ENCODE results near the gene FYN. TPM values are rescaled to one million over a fixed set of nuclear protein-coding genes. Genes with fewer than 3 reads are reported as not detected.

The FYN gene
- total and polyA plus RNA-seq, 2 of the 8 experiments (the other 6 are each of a cell fraction or from before 2014, with no cell fraction given) = 46.8 to 97.2 TPM

DNA sequence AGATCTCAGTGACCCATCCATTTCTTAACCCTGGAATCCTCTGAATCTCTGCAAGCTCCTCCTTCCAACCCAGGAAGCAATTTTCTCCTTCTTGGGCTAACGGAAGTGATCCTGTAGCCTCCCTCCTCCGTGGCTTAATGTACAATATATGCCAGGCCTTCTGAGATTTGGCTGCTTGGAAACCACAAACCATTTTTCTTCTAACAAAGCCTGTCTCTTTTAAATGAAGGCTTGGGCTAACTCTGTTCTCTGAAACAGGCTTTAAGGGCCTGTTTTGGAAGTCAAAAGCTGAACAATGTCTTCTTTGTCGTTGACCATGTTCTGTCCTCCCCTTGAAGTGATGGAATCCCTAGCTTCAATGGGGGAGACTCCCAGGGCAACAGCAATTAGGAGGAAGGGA, 14.9 kb downstream of the FYN start:
- WGBS, 2 experiments (ENCODE audit: extremely low coverage in 1 of 2, insufficient coverage in 1 of 2, insufficient read length in 1 of 2, insufficient replicate concordance in 2 of 2, low coverage in 1 of 2, low lambda C conversion rate in 2 of 2, missing lambda C conversion rate in 1 of 2) = 89% methylated on average over 3 of the region's 3 CpGs; no CpG with 5 or more reads in 1 of the 2 experiments
- FAIRE-seq (no peak), DNase-seq (ENCODE audit: low read depth in 1 of 2, low spot score in 2 of 2) (no peak)
- H4K20me1 ChIP-seq (replicated peaks in 1 of 2; ENCODE audit: control insufficient read depth in 1 of 2, insufficient read depth in 2 of 2, low read length in 2 of 2) = no peaks in the 10 kb centered on the region
- ChIA-PET POLR2A (ENCODE audit: partially characterized antibody) (interaction anchor here (0.7 kb wide), 1 partner anchor 8 kb away, joined by 3 read pairs; no protein-coding TSS in a partner anchor), CTCF (ENCODE audit: partially characterized antibody) (interaction anchor here (0.7 to 6.2 kb wide), 4 partner anchors 10 to 122 kb away, joined by 3 to 29 read pairs (median 6); no protein-coding TSS in a partner anchor)
- no peak overlapping the region for H3K4me3 ChIP-seq (ENCODE audit: extremely low read depth in 1 of 4, insufficient read depth in 2 of 4, low read depth in 3 of 4, low read length in 4 of 4)
- no peak overlapping the region for H4K8ac ChIP-seq (ENCODE audit: extremely low read depth, insufficient read depth, low read length)
- H3K23ac ChIP-seq (ENCODE audit: insufficient read length) = no peak overlapping the region
- no peak overlapping the region for H2BK5ac ChIP-seq (ENCODE audit: low read depth, low read length)
- H2BK20ac ChIP-seq (ENCODE audit: low read length) = no peak overlapping the region
- no peak overlapping the region for H2BK15ac ChIP-seq (ENCODE audit: low read length)
- peaks cover 6 to 39% (median 23%) of the 10 kb centered on the region in 4 experiments; a peak in 6 of 7 replicates for H3K4me1 ChIP-seq (replicated peaks in 1 of 4; ENCODE audit: control insufficient read depth in 3 of 4, insufficient read depth in 4 of 4, low read length in 3 of 4)
- H4K5ac ChIP-seq (ENCODE audit: insufficient read length, low read depth, low read length) = no peak overlapping the region
- H3K14ac ChIP-seq (ENCODE audit: insufficient read length) = no peak overlapping the region
- TF ChIP-seq, protein P1, sequence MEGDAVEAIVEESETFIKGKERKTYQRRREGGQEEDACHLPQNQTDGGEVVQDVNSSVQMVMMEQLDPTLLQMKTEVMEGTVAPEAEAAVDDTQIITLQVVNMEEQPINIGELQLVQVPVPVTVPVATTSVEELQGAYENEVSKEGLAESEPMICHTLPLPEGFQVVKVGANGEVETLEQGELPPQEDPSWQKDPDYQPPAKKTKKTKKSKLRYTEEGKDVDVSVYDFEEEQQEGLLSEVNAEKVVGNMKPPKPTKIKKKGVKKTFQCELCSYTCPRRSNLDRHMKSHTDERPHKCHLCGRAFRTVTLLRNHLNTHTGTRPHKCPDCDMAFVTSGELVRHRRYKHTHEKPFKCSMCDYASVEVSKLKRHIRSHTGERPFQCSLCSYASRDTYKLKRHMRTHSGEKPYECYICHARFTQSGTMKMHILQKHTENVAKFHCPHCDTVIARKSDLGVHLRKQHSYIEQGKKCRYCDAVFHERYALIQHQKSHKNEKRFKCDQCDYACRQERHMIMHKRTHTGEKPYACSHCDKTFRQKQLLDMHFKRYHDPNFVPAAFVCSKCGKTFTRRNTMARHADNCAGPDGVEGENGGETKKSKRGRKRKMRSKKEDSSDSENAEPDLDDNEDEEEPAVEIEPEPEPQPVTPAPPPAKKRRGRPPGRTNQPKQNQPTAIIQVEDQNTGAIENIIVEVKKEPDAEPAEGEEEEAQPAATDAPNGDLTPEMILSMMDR (IDR thresholded peaks at IDR 0.05; ENCODE audit: control extremely low read depth in 1 of 3, insufficient read depth in 1 of 3, low read depth in 1 of 3, low read length in 3 of 3) = no peak
- TF ChIP-seq HDAC6 (IDR thresholded peaks at IDR 0.05; ENCODE audit: low read depth, low read length) (no peak), EGR1 (IDR thresholded peaks at IDR 0.05; ENCODE audit: borderline replicate concordance, low read depth, low read length) (no peak), POLR2A (IDR thresholded peaks at IDR 0.05; ENCODE audit: control extremely low read depth in 1 of 2, low read depth in 2 of 2, low read length in 2 of 2) (no peak), CTBP2 (IDR thresholded peaks at IDR 0.05; ENCODE audit: borderline replicate concordance, insufficient read depth, insufficient read length, low read length) (no peak), HDAC2 (IDR thresholded peaks at IDR 0.05; ENCODE audit: borderline replicate concordance in 1 of 2, low read depth in 2 of 2, low read length in 2 of 2) (no peak), BRCA1 (IDR thresholded peaks at IDR 0.05; ENCODE audit: low read depth, low read length) (no peak), SIX5 (IDR thresholded peaks at IDR 0.05; ENCODE audit: low read depth, low read length) (no peak)
- no peaks in the 10 kb centered on the region for H3K36me3 ChIP-seq (ENCODE audit: control insufficient read depth in 2 of 4, insufficient read depth in 4 of 4, low read length in 3 of 4)
- H3K23me2 ChIP-seq (ENCODE audit: low read depth, low read length) = no peaks in the 10 kb centered on the region; the same call in 1 of the 2 replicates
- no peak overlapping the region for H3K9ac ChIP-seq (replicated peaks in 1 of 4; ENCODE audit: extremely low read depth in 1 of 4, low read depth in 3 of 4, low read length in 3 of 4)
- peaks cover 0 to 94% of the 10 kb centered on the region in 2 experiments; a peak in 3 of 4 replicates for H3K79me2 ChIP-seq (ENCODE audit: control insufficient read depth in 1 of 2, insufficient read depth in 2 of 2, low read length in 2 of 2)
- no peak overlapping the region for H3K27ac ChIP-seq (ENCODE audit: low read depth, low read length)
- no peak overlapping the region for H2BK120ac ChIP-seq (replicated peaks; ENCODE audit: low read depth, low read length)
- no peak overlapping the region; a peak in 1 of 4 replicates for H3K4me2 ChIP-seq (ENCODE audit: insufficient read depth in 1 of 2, low read depth in 2 of 2, low read length in 2 of 2)
- no peak overlapping the region for H3K56ac ChIP-seq (replicated peaks; ENCODE audit: insufficient read length, low read depth, low read length)
- H3K9me3 ChIP-seq (ENCODE audit: insufficient read depth in 2 of 2, low read depth in 1 of 2, low read length in 1 of 2) = no peaks in the 10 kb centered on the region
- no peak overlapping the region for H3K4ac ChIP-seq (replicated peaks; ENCODE audit: insufficient read length, low read depth, low read length)
- no peaks in the 10 kb centered on the region for H3K27me3 ChIP-seq (replicated peaks in 1 of 4; ENCODE audit: control insufficient read depth in 3 of 4, extremely low read depth in 1 of 4, insufficient read depth in 3 of 4, low read length in 3 of 4)
- peaks cover 9% of the 10 kb centered on the region; the same call in 1 of the 2 replicates for H3K79me1 ChIP-seq (ENCODE audit: low read depth, low read length)
- H2AFZ ChIP-seq (ENCODE audit: low read length) = no peak overlapping the region
- no peak overlapping the region for H3K18ac ChIP-seq (ENCODE audit: extremely low read depth, low read length)
- no peak overlapping the region for H4K91ac ChIP-seq (replicated peaks; ENCODE audit: insufficient read length, low read length)
- no peak overlapping the region for H2AK5ac ChIP-seq (ENCODE audit: low read depth, low read length)
- no peak overlapping the region; the same call in 1 of the 2 replicates for H2BK12ac ChIP-seq (ENCODE audit: low read depth, low read length)
